GM23248 (cell line): ENCODE measurements around the gene TP63.

ENCODE experiments used
- EZH2 ChIP-seq: fragments of 200-600 bp; sonication (generic); IDR thresholded peaks from 2 replicates; pipeline ENCODE4 v1.6.1; 2018; ENCODE audit warnings: antibody characterized with exemption, mild to moderate bottlenecking; ENCODE audit not compliant: insufficient read depth, poor library complexity, severe bottlenecking
- EZH2phosphoT487 ChIP-seq: fragments of 200-600 bp; sonication (generic); IDR thresholded peaks from 2 replicates; pipeline ENCODE4 v1.6.1; 2018; ENCODE audit warnings: antibody characterized with exemption, moderate library complexity, mild to moderate bottlenecking, low read depth; ENCODE audit not compliant: insufficient read depth

GRCh38 chr3:189897406-189897805 lies 266.2 kb downstream of the TP63 start:
- no peak for TF ChIP-seq EZH2
- no peak for TF ChIP-seq EZH2phosphoT487
